ENCODE results near the gene TENM3.

Gene TENM3

GRCh38 chr4:182583703-182584415, 340.7 kb downstream of the TENM3 start:
- no peak for DNase-seq

- DNase-seq, result peak; percentile 1
Observed at GRCh38 chr4:182585321-182585720, 342.1 kb downstream of the TENM3 start.

DNA sequence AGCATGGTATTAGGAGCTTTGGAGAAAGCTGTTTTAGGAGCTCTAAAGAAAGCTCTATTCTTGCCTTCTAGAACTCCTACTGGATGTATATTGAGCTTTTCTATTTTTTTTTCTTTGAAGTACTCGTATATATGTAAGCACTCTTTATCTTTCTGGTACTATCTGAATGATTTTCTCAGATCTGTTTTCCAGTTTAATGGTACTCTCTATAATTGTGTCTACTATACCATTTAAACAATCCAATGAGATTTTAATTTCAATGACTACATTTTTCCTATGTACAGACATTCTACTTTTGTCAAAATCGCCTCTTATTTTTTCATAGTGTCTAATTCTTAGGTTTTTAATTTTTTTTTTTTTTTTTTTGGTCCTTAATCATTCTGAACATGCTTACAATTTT, 345.9 kb downstream of the TENM3 start:
- DNase-seq, result no peak

- DNase-seq, result no peak
Observed at GRCh38 chr4:182593402-182593801, 350.2 kb downstream of the TENM3 start.

- DNase-seq, result no peak
Observed at GRCh38 chr4:182593864-182594263, 350.7 kb downstream of the TENM3 start.

- no peak for DNase-seq
Observed at GRCh38 chr4:182600093-182600492, 356.9 kb downstream of the TENM3 start.

GRCh38 chr4:182600856-182601255, 357.7 kb downstream of the TENM3 start:
- DNase-seq, result no peak

- DNase-seq, result no peak
Observed at GRCh38 chr4:182604161-182604622, 361.0 kb downstream of the TENM3 start.

DNA sequence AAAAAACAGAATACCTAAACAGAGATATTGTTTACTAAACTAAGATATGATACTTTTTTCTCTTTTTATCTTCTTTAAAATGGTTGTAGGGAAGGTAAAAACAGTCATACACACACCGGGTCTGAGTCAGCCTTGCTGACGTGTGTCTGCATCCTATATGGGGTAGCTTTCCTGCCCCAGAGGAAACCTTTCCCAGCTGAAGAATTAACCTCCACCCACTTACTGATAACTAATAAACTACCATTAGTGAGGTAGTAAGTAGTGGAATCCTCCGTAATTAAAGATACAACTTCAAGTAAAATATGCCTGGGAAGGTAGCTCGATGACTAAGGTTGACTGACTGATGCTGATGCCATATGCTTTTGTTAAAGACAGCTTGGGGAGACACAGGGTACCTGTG, 361.8 kb downstream of the TENM3 start:
- DNase-seq, result no peak

- no peak for DNase-seq
Observed at GRCh38 chr4:182608525-182608924, 365.3 kb downstream of the TENM3 start.

DNA sequence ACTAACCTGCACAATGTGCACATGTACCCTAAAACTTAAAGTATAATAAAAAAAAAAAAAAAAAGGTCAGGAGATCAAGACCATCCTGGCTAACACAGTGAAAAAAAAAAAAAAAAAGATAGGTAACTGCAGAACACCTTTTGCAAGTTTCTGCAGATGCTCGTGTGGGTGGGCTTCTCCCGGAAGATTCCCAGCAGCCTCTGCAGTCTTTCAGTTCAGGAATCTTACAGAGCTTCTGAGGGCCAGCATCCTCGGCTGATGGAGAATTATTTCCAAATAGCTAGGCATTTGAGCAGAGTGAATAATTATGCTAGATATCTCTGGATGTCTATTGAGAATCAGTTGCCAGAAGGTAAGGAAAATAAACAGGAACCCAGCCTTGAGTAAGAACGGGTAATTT, 373.3 kb downstream of the TENM3 start:
- no peak for DNase-seq

GRCh38 chr4:182619660-182620059, 376.5 kb downstream of the TENM3 start:
- DNase-seq, result no peak

DNA sequence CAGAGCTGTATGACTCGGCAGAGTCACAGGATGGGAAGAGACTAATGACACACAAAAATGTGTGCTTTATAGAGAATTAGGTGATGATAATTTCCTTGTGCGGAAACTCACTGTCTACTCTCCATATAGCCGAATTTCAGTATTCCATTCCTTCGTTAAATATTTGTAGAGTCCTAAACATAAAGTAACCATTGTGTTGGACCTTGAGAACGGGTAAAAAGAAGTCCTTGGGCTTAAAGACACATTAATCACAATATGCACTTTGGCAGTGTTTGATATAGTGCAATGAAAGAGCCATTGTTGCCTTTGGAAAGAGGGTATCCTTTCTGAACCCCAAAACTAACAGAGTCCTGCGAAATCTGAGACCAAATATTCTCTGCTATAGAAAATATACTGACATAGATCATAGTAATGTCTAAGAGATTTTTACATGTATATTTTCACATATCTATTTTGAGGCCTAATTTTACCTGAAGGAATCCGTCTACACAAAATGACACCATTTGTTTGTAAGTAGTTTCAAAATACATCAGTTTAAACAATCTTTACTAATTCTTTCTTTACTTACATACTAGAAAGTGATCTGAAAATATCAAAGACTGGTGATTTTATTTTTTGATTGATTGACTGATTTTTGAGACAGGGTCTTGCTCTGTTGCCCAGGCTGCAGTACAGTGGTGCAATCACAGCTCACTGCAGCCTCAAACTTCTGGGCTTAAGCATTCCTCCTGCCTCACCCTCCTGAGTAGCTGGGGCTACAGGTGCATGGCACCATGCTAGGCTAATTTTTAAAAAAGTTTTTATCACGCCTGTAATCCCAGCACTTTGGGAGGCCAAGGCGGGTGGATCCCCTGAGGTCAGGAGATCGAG, 377.1 kb downstream of the TENM3 start:
- no peak for DNase-seq

GRCh38 chr4:182624281-182624680, 381.1 kb downstream of the TENM3 start:
- DNase-seq, result no peak

DNA sequence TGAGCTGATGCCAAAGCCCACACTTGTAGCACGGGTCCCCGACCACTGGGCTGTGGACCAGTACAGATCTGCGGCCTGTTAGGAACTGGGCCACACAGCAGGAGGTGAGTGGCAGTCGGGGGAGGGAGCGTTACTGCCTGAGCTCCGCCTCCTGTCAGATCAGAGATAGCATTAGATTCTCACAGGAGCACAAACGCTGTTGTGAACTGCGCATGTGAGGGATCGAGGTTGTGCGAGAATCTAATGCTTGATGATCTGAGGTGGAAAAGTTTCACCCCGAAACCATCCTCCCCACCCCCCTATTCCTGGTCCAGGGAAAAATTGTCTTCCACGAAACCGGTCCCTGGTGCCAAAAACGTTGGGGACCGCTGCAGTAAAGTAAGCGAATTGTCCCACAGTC, 382.0 kb downstream of the TENM3 start:
- no peak for DNase-seq

- DNase-seq, result no peak
Observed at GRCh38 chr4:182627996-182628395, 384.8 kb downstream of the TENM3 start.

- DNase-seq, result no peak
Observed at GRCh38 chr4:182628544-182628943, 385.3 kb downstream of the TENM3 start.

GRCh38 chr4:182629096-182629495, 385.9 kb downstream of the TENM3 start:
- no peak for DNase-seq

GRCh38 chr4:182640491-182640890, 397.3 kb downstream of the TENM3 start:
- no peak for DNase-seq

GRCh38 chr4:182640932-182641331, 397.7 kb downstream of the TENM3 start:
- peak; percentile 1 for DNase-seq

DNA sequence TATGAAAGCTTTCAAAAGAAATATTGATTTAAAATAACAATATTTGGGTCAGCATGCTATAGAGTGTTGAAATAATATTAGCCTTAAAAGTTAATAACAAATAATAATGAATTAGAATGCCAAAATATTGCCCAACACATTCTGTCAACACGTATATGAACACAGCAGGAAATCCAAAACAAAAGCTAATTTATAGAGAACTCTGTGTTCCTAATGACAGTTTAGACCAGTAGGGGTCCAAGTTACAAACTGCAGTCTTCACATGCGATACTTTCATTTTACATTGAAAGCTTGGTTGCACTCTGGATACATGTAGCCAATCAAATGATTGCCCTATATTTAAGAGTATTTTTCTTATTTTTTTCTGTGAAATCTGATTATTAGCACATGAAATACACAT, 399.6 kb downstream of the TENM3 start:
- DNase-seq, result peak; percentile 38

DNA sequence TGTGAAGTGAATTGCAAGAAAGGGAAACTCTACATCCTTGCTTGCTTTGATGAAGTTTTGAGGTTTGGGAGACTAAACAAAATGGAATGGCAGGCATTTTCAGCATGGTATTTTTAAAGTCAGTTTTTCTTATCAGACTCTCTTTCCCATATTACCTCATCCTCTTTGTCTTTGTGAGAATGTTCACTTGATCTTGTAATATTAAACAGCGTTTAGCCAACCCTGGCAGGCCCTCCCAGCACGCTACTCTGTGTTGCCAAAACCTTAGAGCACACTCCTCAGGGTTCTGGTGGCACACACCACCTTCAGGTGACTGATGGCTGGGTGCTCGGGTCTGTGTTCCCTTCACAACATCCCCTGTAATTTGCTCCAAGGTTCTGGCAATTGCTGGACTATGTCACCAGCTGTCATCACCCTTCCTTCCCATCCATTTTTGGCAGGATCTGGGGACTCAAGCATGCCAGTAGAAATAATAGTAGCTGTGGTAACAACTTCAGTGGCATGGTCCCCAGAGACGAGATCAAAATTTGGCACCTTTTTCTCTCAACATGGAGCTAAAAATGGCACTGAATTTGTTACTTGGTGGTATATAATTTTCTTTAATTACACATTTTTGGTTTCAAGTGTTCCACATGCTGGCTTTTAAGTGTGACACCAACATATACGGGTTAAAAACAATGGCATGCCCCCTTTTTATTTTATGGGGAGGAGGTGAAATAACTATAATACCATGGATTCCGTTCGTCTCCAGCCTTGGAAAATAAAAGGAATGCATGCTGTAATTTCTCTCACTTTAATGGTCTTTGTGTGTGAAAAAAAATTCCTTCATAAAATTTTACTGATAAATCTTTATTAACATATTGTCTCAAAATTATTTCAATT, 400.8 kb downstream of the TENM3 start:
- DNase-seq, result no peak

GRCh38 chr4:182644683-182645050, 401.5 kb downstream of the TENM3 start:
- DNase-seq, result no peak
